GM18909 (cell line): Measurements from ENCODE around the gene KCNN3.

Experiments used
- ATAC-seq: cut with Tn5 transposase; IDR thresholded peaks from one replicate; pipeline ENCODE4 v1.9.1; 2021; ENCODE audit warnings: mild to moderate bottlenecking; ENCODE audit not compliant: unreplicated experiment, poor library complexity

The KCNN3 gene

GRCh38 chr1:154716614-154717527, 153.2 kb downstream of the KCNN3 start:
- ATAC-seq = no peak

GRCh38 chr1:154716011-154716410, 154.1 kb downstream of the KCNN3 start:
- ATAC-seq = no peak

GRCh38 chr1:154715385-154715784, 154.7 kb downstream of the KCNN3 start:
- ATAC-seq = no peak

- no peak for ATAC-seq
Observed at GRCh38 chr1:154714638-154715037, 155.4 kb downstream of the KCNN3 start.

- no peak for ATAC-seq
Observed at GRCh38 chr1:154714052-154714623, 155.9 kb downstream of the KCNN3 start.

- ATAC-seq = no peak
Observed at GRCh38 chr1:154713005-154713404, 157.1 kb downstream of the KCNN3 start.

- no peak for ATAC-seq
Observed at GRCh38 chr1:154712166-154712810, 157.8 kb downstream of the KCNN3 start.

GRCh38 chr1:154711416-154711815, 158.7 kb downstream of the KCNN3 start:
- no peak for ATAC-seq

- ATAC-seq = no peak
Observed at GRCh38 chr1:154710106-154710505, 160.0 kb downstream of the KCNN3 start.

GRCh38 chr1:154707901-154708463, 162.1 kb downstream of the KCNN3 start:
- ATAC-seq = no peak

- ATAC-seq = no peak
Observed at GRCh38 chr1:154706851-154707250, 163.2 kb downstream of the KCNN3 start.

- no peak for ATAC-seq
Observed at GRCh38 chr1:154705544-154705943, 164.5 kb downstream of the KCNN3 start.

GRCh38 chr1:154703170-154703569, 166.9 kb downstream of the KCNN3 start:
- no peak for ATAC-seq

- no peak for ATAC-seq
Observed at GRCh38 chr1:154698320-154699096, 171.6 kb downstream of the KCNN3 start.

GRCh38 chr1:154697710-154698109, 172.4 kb downstream of the KCNN3 start:
- ATAC-seq = no peak

GRCh38 chr1:154696456-154696855, 173.6 kb downstream of the KCNN3 start:
- ATAC-seq = no peak

GRCh38 chr1:154695985-154696384, 174.1 kb downstream of the KCNN3 start:
- ATAC-seq = no peak

- no peak for ATAC-seq
Observed at GRCh38 chr1:154694995-154695394, 175.1 kb downstream of the KCNN3 start.

- no peak for ATAC-seq
Observed at GRCh38 chr1:154689083-154689482, 181.0 kb downstream of the KCNN3 start.

- ATAC-seq = no peak
Observed at GRCh38 chr1:154686507-154686906, 183.6 kb downstream of the KCNN3 start.
